GM23248 (cell line): ENCODE results near the gene CPNE6.
"Not testable (repeated sequence)": the region's sequence is repeated elsewhere in the genome, so short reads cannot be mapped to it uniquely, and the experiment has no call there.

ENCODE experiments used
- EZH2 ChIP-seq: fragments of 200-600 bp; sonication (generic); IDR thresholded peaks from 2 replicates; pipeline ENCODE4 v1.6.1; 2018; ENCODE audit warnings: antibody characterized with exemption, mild to moderate bottlenecking; ENCODE audit not compliant: insufficient read depth, poor library complexity, severe bottlenecking
- EZH2phosphoT487 ChIP-seq: fragments of 200-600 bp; sonication (generic); IDR thresholded peaks from 2 replicates; pipeline ENCODE4 v1.6.1; 2018; ENCODE audit warnings: antibody characterized with exemption, moderate library complexity, mild to moderate bottlenecking, low read depth; ENCODE audit not compliant: insufficient read depth

GRCh38 chr14:24029687-24030086, 41.7 kb upstream of the CPNE6 start:
- not testable (repeated sequence) for TF ChIP-seq EZH2, EZH2phosphoT487
